ENCODE data around the gene BRIP1.

Gene BRIP1

GRCh38 chr17:61848247-61848646 is 15.1 kb downstream of the BRIP1 start:
- no peak for TF ChIP-seq POLR2A (IDR thresholded peaks at IDR 0.05; ENCODE audit: low read depth, low read length)
- DNase-seq (ENCODE audit: insufficient read length, low spot score) (no peak), FAIRE-seq (no peak)

GRCh38 chr17:61847659-61848058 is 15.7 kb downstream of the BRIP1 start:
- FAIRE-seq (peak; percentile 6), DNase-seq (ENCODE audit: insufficient read length, low spot score) (no peak)
- TF ChIP-seq POLR2A (IDR thresholded peaks at IDR 0.05; ENCODE audit: low read depth, low read length), result no peak

- no peak for TF ChIP-seq POLR2A (IDR thresholded peaks at IDR 0.05; ENCODE audit: low read depth, low read length)
- peak; percentile 72 for FAIRE-seq
- no peak for DNase-seq (ENCODE audit: insufficient read length, low spot score)
These were observed 16.5 kb downstream of the BRIP1 start for GRCh38 chr17:61846761-61847375.

DNA sequence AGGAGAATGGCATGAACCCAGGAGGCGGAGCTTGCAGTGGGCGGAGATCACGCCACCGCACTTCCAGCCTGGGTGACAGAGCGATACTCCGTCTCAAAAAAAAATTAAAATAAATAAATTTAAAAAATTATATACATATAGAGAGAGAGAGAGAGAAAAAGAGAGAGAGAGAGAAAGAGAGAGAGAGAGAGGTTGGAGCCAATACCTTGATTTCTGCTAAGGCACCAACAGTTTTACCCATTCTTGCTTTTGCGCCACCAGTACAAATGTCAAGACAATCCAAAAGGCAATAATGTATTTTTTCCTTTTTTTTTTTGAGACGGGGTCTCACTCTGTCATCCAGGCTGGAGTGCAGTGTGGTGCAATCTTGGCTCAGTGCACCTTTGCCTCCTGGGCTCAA is 17.2 kb downstream of the BRIP1 start:
- no peak for DNase-seq (ENCODE audit: insufficient read length, low spot score)
- TF ChIP-seq POLR2A (IDR thresholded peaks at IDR 0.05; ENCODE audit: low read depth, low read length), result no peak
- FAIRE-seq, result no peak

GRCh38 chr17:61843435-61843834 is 19.9 kb downstream of the BRIP1 start:
- no peak for TF ChIP-seq POLR2A (IDR thresholded peaks at IDR 0.05; ENCODE audit: low read depth, low read length)
- FAIRE-seq (peak; percentile 57), DNase-seq (ENCODE audit: insufficient read length, low spot score) (no peak)

DNA sequence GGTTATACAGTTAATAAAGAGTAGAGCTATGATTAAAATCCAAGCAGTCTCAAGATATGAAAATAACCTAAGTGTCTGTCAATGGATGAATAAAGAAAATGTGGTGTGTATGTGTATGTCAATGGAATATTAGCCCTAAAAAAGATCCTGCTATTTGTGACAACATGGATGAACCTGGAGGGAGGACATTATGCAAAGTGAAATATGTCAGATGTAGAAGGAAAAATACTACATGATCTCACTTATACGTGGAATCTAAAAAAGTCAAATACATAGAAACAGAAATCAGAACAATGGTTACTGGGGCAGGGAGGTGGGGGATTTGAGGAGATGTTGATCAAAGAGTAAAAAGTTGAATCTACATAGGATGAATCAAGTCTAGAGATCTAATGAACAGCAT is 20.4 kb downstream of the BRIP1 start:
- DNase-seq (ENCODE audit: insufficient read length, low spot score), result no peak
- no peak for TF ChIP-seq POLR2A (IDR thresholded peaks at IDR 0.05; ENCODE audit: low read depth, low read length)
- FAIRE-seq, result peak; percentile 75

GRCh38 chr17:61839300-61839786 is 24.0 kb downstream of the BRIP1 start:
- DNase-seq (ENCODE audit: insufficient read length, low spot score) (no peak), FAIRE-seq (peak; percentile 79)
- no peak for TF ChIP-seq POLR2A (IDR thresholded peaks at IDR 0.05; ENCODE audit: low read depth, low read length)

GRCh38 chr17:61837175-61838051 is 25.9 kb downstream of the BRIP1 start:
- peak; percentile 87 for FAIRE-seq
- TF ChIP-seq POLR2A (IDR thresholded peaks at IDR 0.05; ENCODE audit: low read depth, low read length), result no peak

GRCh38 chr17:61836266-61837174 is 26.8 kb downstream of the BRIP1 start:
- FAIRE-seq, result peak; percentile 36
- TF ChIP-seq POLR2A (IDR thresholded peaks at IDR 0.05; ENCODE audit: low read depth, low read length), result no peak
- DNase-seq (ENCODE audit: insufficient read length, low spot score), result no peak

More at GRCh38 chr17:61837175-61838051, 25.9 kb downstream of the BRIP1 start:
- peak; percentile 30 for DNase-seq (ENCODE audit: insufficient read length, low spot score)

GRCh38 chr17:61835606-61836005 is 27.7 kb downstream of the BRIP1 start:
- FAIRE-seq (peak; percentile 80), DNase-seq (ENCODE audit: insufficient read length, low spot score) (no peak)
- no peak for TF ChIP-seq POLR2A (IDR thresholded peaks at IDR 0.05; ENCODE audit: low read depth, low read length)

GRCh38 chr17:61834610-61835009 is 28.7 kb downstream of the BRIP1 start:
- DNase-seq (ENCODE audit: insufficient read length, low spot score), result no peak
- FAIRE-seq, result peak; percentile 74

GRCh38 chr17:61833536-61834193 is 29.7 kb downstream of the BRIP1 start:
- peak; percentile 26 for DNase-seq (ENCODE audit: insufficient read length, low spot score)
- no peak for TF ChIP-seq POLR2A (IDR thresholded peaks at IDR 0.05; ENCODE audit: low read depth, low read length)
- peak; percentile 98 for FAIRE-seq

More at GRCh38 chr17:61834610-61835009, 28.7 kb downstream of the BRIP1 start:
- no peak for TF ChIP-seq POLR2A (IDR thresholded peaks at IDR 0.05; ENCODE audit: low read depth, low read length)

DNA sequence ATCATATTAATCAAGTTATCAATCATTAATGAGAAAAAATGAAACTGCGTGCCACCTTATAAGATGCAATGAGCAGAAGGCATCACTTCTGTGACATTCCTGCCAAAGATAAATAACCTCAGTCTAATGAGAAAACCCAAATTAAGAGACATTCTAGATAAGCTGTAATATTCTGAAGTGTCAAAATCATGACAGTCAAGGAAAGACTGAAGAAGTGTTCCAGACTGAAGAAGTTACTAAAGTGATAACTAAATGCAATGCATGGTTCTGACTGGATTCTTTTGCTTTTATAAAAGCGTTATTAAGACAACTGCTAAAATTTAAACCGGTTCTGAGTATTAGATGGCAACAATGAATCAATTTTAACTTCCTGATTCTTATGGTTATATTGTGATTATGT is 30.9 kb downstream of the BRIP1 start:
- FAIRE-seq (no peak), DNase-seq (ENCODE audit: insufficient read length, low spot score) (no peak)
- no peak for TF ChIP-seq POLR2A (IDR thresholded peaks at IDR 0.05; ENCODE audit: low read depth, low read length)

Data from H54 (cell line).